ENCODE data around the gene CNTROB. TPM values are rescaled to one million over a fixed set of nuclear protein-coding genes. Genes with fewer than 3 reads are reported as not detected.
A peak's percentile ranks its signal among the peaks of the same experiment; 100 is the strongest.

Gene CNTROB
- total RNA-seq, 4 donors from 2014 or later, result 3.6 to 14.3 (median 7.2) TPM

GRCh38 chr17:7897773-7898172, 34.2 kb upstream of the CNTROB start:
- no peaks in the 10 kb centered on the region for H3K27me3 ChIP-seq
- no peaks in the 10 kb centered on the region for H3K9me3 ChIP-seq
- ATAC-seq (peak; percentile 59 to 68), DNase-seq (no peak)
- in situ Hi-C loops (cut with MboI; ENCODE audit: low sequenced_read_pairs in 4 of 4) (loop anchor here in 1 of 4 donors (25.0 kb wide), 1 partner anchor 160 kb away; no protein-coding TSS in a partner anchor), intact Hi-C loops (cut with DNase I; ENCODE audit: low total_unique reads) (loop anchor here (2.0 to 10.0 kb wide), 2 partner anchors 35 to 153 kb away; no protein-coding TSS in a partner anchor)
- H3K4me1 ChIP-seq, result peaks cover 0 to 5% of the 10 kb centered on the region in 2 donors
- peak; percentile 28 to 51 (median 43) for TF ChIP-seq CTCF (IDR thresholded peaks at IDR 0.05 in 4 of 5, conservative IDR thresholded peaks at IDR 0.05 in 1 of 5)
- no peak for TF ChIP-seq POLR2A (IDR thresholded peaks at IDR 0.05)
- H3K36me3 ChIP-seq, result peaks cover 0 to 4% of the 10 kb centered on the region in 2 donors
- H3K4me3 ChIP-seq, result no peak overlapping the region
- H3K27ac ChIP-seq, result no peak overlapping the region

- Histone ChIP-seq H3K36me3 (peaks cover 0 to 23% of the 10 kb centered on the region in 2 donors), H3K9me3 (no peaks in the 10 kb centered on the region), H3K4me3 (no peak overlapping the region), H3K4me1 (no peaks in the 10 kb centered on the region), H3K27me3 (no peaks in the 10 kb centered on the region), H3K27ac (no peak overlapping the region)
- intact Hi-C loops (cut with DNase I; ENCODE audit: low total_unique reads) (no loop called here), in situ Hi-C loops (cut with MboI; ENCODE audit: low sequenced_read_pairs in 4 of 4) (no loop called here)
- ATAC-seq (no peak), DNase-seq (no peak)
- TF ChIP-seq POLR2A (IDR thresholded peaks at IDR 0.05) (no peak), CTCF (IDR thresholded peaks at IDR 0.05 in 4 of 5, conservative IDR thresholded peaks at IDR 0.05 in 1 of 5) (no peak)
Measured at GRCh38 chr17:7903154-7904103, 28.6 kb upstream of the CNTROB start.

- H3K4me1 ChIP-seq, result no peaks in the 10 kb centered on the region
- no peak overlapping the region for H3K27ac ChIP-seq
- peaks cover 0 to 14% of the 10 kb centered on the region in 2 donors for H3K36me3 ChIP-seq
- DNase-seq (no peak), ATAC-seq (no peak)
- no peak for TF ChIP-seq POLR2A (IDR thresholded peaks at IDR 0.05)
- no peak for TF ChIP-seq CTCF (IDR thresholded peaks at IDR 0.05 in 4 of 5, conservative IDR thresholded peaks at IDR 0.05 in 1 of 5)
- H3K4me3 ChIP-seq, result no peak overlapping the region
- H3K27me3 ChIP-seq, result no peaks in the 10 kb centered on the region
- intact Hi-C loops (cut with DNase I; ENCODE audit: low total_unique reads), result no loop called here
- H3K9me3 ChIP-seq, result no peaks in the 10 kb centered on the region
- in situ Hi-C loops (cut with MboI; ENCODE audit: low sequenced_read_pairs in 4 of 4), result no loop called here
Measured at GRCh38 chr17:7909089-7909488, 22.9 kb upstream of the CNTROB start.

- in situ Hi-C loops (cut with MboI; ENCODE audit: low sequenced_read_pairs in 4 of 4), result loop anchor here (5.0 to 10.0 kb wide), 2 partner anchors 77 to 85 kb away; no protein-coding TSS in a partner anchor
- no peak for ATAC-seq
- intact Hi-C loops (cut with DNase I; ENCODE audit: low total_unique reads), result loop anchor here (1.0 kb wide), 1 partner anchor 131 kb away; no protein-coding TSS in a partner anchor
- TF ChIP-seq POLR2A (IDR thresholded peaks at IDR 0.05), result no peak
- TF ChIP-seq CTCF (IDR thresholded peaks at IDR 0.05 in 4 of 5, conservative IDR thresholded peaks at IDR 0.05 in 1 of 5), result no peak
- Histone ChIP-seq H3K9me3 (no peaks in the 10 kb centered on the region), H3K27ac (no peak overlapping the region), H3K4me3 (no peak overlapping the region), H3K27me3 (no peaks in the 10 kb centered on the region), H3K4me1 (peaks cover 10 to 11% of the 10 kb centered on the region in 2 donors), H3K36me3 (peaks cover 0 to 4% of the 10 kb centered on the region in 2 donors)
- no peak for DNase-seq
Measured at GRCh38 chr17:7910281-7910680, 21.7 kb upstream of the CNTROB start.
